CD4-positive, alpha-beta T cell treated with Interleukin-6 for 4 hours (primary cell): ENCODE data around the gene BANF2.
"Not testable (repeated sequence)": the region's sequence is repeated elsewhere in the genome, so short reads cannot be mapped to it uniquely, and the experiment has no call there.

Experiments
- DNase-seq: peaks from one replicate; pipeline ENCODE4 v3.0.0-alpha.2; 2020; ENCODE audit warnings: mixed read lengths

Gene BANF2

GRCh38 chr20:17767624-17768023 is 67.9 kb downstream of the BANF2 start:
- no peak for DNase-seq

- DNase-seq = no peak
These were observed 68.5 kb downstream of the BANF2 start for GRCh38 chr20:17768271-17768670.

GRCh38 chr20:17769716-17770115 is 70.0 kb downstream of the BANF2 start:
- not testable (repeated sequence) for DNase-seq

- no peak for DNase-seq
These were observed 71.6 kb downstream of the BANF2 start for GRCh38 chr20:17771206-17772004.

- DNase-seq = no peak
These were observed 72.2 kb downstream of the BANF2 start for GRCh38 chr20:17772005-17772343.

GRCh38 chr20:17773619-17774018 is 73.9 kb downstream of the BANF2 start:
- DNase-seq = no peak

GRCh38 chr20:17775600-17775999 is 75.8 kb downstream of the BANF2 start:
- no peak for DNase-seq

GRCh38 chr20:17776551-17776950 is 76.8 kb downstream of the BANF2 start:
- DNase-seq = no peak

GRCh38 chr20:17779011-17779410 is 79.2 kb downstream of the BANF2 start:
- not testable (repeated sequence) for DNase-seq

GRCh38 chr20:17782768-17783167 is 83.0 kb downstream of the BANF2 start:
- DNase-seq = no peak

- no peak for DNase-seq
These were observed 83.9 kb downstream of the BANF2 start for GRCh38 chr20:17783671-17784070.

- DNase-seq = no peak
These were observed 85.2 kb downstream of the BANF2 start for GRCh38 chr20:17785007-17785406.
